ENCODE results near the gene EEF1AKMT3.
A peak's percentile ranks its signal among the peaks of the same experiment; 100 is the strongest.

EEF1AKMT3 gene

GRCh38 chr12:57753756-57754337, 18.6 kb upstream of the EEF1AKMT3 start:
- Histone ChIP-seq H3K4me2 (ENCODE audit: low read length) (peak overlapping the region; percentile 56; the same call in 1 of the 2 replicates), H3K4me3 (ENCODE audit: low read depth, low read length, poor library complexity, severe bottlenecking) (peak overlapping the region; percentile 73), H3K79me2 (ENCODE audit: insufficient read depth, low read length) (peaks cover 21% of the 10 kb centered on the region), H3K9ac (ENCODE audit: low read length) (peak overlapping the region; percentile 8; the same call in 1 of the 2 replicates), H3K9me3 (ENCODE audit: low read length) (no peaks in the 10 kb centered on the region), H4K20me1 (ENCODE audit: insufficient read depth, low read length) (no peaks in the 10 kb centered on the region), H3K9me2 (ENCODE audit: low read depth, low read length) (no peaks in the 10 kb centered on the region), H3K36me3 (ENCODE audit: insufficient read depth, low read length) (peaks cover 41% of the 10 kb centered on the region), H3K27ac (ENCODE audit: low read depth, low read length, poor library complexity, severe bottlenecking) (peak overlapping the region; percentile 64), H3F3A (ENCODE audit: insufficient read depth, low read length) (no peaks in the 10 kb centered on the region), H2AFZ (ENCODE audit: low read length) (no peak overlapping the region), H3K4me1 (ENCODE audit: insufficient read depth, low read length, severe bottlenecking) (peaks cover 48% of the 10 kb centered on the region), H3K27me3 (ENCODE audit: insufficient read depth, low read length) (no peaks in the 10 kb centered on the region)
- TF ChIP-seq EZH2 (IDR thresholded peaks at IDR 0.05; ENCODE audit: borderline replicate concordance, low read length) (no peak), CTCF (IDR thresholded peaks at IDR 0.05; ENCODE audit: low read length) (no peak)

DNA sequence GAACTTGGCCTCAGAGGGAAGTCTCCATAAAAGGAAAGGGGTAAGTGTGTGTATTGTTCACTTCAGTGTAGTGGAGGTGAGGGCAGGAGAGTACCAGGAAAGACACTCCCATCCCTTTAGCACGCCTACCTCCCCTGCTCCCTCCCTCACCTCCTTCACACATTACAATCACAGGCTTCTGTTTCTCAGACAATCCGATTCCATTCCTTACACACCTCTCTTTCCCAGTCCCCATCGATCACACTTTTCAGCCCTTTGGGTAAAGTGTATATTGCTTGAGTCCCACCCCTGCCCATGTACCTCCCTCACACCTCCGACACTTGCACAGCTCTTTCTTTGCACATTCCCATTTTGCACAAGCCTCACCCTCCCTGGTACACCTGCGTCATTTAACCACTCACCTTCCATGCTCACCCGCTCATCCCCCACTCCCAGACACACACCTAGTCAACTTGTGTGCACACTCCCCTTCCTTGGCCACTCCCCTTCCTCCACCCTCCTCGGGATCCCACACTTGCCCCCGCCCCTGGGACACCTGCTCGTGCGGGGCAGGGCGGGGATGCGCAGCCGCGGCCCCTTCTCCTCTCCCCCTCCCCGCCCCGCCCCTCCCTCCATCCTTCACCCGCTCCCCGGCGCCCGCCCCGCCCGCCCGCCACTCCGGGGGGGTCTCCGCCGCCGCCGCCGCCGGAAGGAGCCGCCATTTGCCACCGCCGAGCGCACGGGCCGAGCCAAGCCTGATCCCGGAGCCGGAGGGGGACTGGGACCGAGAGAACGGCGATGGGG, 17.8 kb upstream of the EEF1AKMT3 start, which contains the start of gene MARCHF9:
TSS of gene MARCHF9 (plus strand) at position 693 of the 783 bp plus-strand sequence. CDS start 426 bp downstream, outside the sequence.
- Histone ChIP-seq H2AFZ (ENCODE audit: low read length) (no peak within 1 kb of the TSS), H3K27ac (ENCODE audit: low read depth, low read length, poor library complexity, severe bottlenecking) (peak within 1 kb of the TSS; percentile 65), H3K4me2 (ENCODE audit: low read length) (peak within 1 kb of the TSS; percentile 91), H3K27me3 (ENCODE audit: insufficient read depth, low read length) (no peaks in the 10 kb centered on the region), H3K4me1 (ENCODE audit: insufficient read depth, low read length, severe bottlenecking) (peaks cover 48% of the 10 kb centered on the region), H3K9ac (ENCODE audit: low read length) (peak within 1 kb of the TSS; percentile 77), H3K36me3 (ENCODE audit: insufficient read depth, low read length) (peaks cover 39% of the 10 kb centered on the region), H3K79me2 (ENCODE audit: insufficient read depth, low read length) (peaks cover 21% of the 10 kb centered on the region), H3F3A (ENCODE audit: insufficient read depth, low read length) (no peaks in the 10 kb centered on the region), H3K9me3 (ENCODE audit: low read length) (no peaks in the 10 kb centered on the region), H3K4me3 (ENCODE audit: low read depth, low read length, poor library complexity, severe bottlenecking) (peak within 1 kb of the TSS; percentile 73), H3K9me2 (ENCODE audit: low read depth, low read length) (no peaks in the 10 kb centered on the region), H4K20me1 (ENCODE audit: insufficient read depth, low read length) (no peaks in the 10 kb centered on the region)
- TF ChIP-seq EZH2 (IDR thresholded peaks at IDR 0.05; ENCODE audit: borderline replicate concordance, low read length): no peak

GRCh38 chr12:57755194-57755453, 17.3 kb upstream of the EEF1AKMT3 start:
- Histone ChIP-seq H3K36me3 (ENCODE audit: insufficient read depth, low read length) (peaks cover 40% of the 10 kb centered on the region), H2AFZ (ENCODE audit: low read length) (no peak overlapping the region), H3K9me3 (ENCODE audit: low read length) (no peaks in the 10 kb centered on the region), H3F3A (ENCODE audit: insufficient read depth, low read length) (no peaks in the 10 kb centered on the region), H4K20me1 (ENCODE audit: insufficient read depth, low read length) (no peaks in the 10 kb centered on the region), H3K27me3 (ENCODE audit: insufficient read depth, low read length) (no peaks in the 10 kb centered on the region), H3K79me2 (ENCODE audit: insufficient read depth, low read length) (peaks cover 20% of the 10 kb centered on the region), H3K4me2 (ENCODE audit: low read length) (peak overlapping the region; percentile 91; the same call in 1 of the 2 replicates), H3K4me1 (ENCODE audit: insufficient read depth, low read length, severe bottlenecking) (peaks cover 48% of the 10 kb centered on the region), H3K27ac (ENCODE audit: low read depth, low read length, poor library complexity, severe bottlenecking) (no peak overlapping the region), H3K9me2 (ENCODE audit: low read depth, low read length) (no peaks in the 10 kb centered on the region), H3K9ac (ENCODE audit: low read length) (peak overlapping the region; percentile 77), H3K4me3 (ENCODE audit: low read depth, low read length, poor library complexity, severe bottlenecking) (peak overlapping the region; percentile 73)
- TF ChIP-seq CTCF (IDR thresholded peaks at IDR 0.05; ENCODE audit: low read length) (no peak), EZH2 (IDR thresholded peaks at IDR 0.05; ENCODE audit: borderline replicate concordance, low read length) (no peak)

Measured in OCI-LY1 (cell line).